HS-5 (cell line): ENCODE data around the gene FEV.

Experiments
- DNase-seq: peaks from one replicate; pipeline ENCODE4 v3.0.0-alpha.2; 2012; ENCODE audit warnings: low read depth

The FEV gene

DNA sequence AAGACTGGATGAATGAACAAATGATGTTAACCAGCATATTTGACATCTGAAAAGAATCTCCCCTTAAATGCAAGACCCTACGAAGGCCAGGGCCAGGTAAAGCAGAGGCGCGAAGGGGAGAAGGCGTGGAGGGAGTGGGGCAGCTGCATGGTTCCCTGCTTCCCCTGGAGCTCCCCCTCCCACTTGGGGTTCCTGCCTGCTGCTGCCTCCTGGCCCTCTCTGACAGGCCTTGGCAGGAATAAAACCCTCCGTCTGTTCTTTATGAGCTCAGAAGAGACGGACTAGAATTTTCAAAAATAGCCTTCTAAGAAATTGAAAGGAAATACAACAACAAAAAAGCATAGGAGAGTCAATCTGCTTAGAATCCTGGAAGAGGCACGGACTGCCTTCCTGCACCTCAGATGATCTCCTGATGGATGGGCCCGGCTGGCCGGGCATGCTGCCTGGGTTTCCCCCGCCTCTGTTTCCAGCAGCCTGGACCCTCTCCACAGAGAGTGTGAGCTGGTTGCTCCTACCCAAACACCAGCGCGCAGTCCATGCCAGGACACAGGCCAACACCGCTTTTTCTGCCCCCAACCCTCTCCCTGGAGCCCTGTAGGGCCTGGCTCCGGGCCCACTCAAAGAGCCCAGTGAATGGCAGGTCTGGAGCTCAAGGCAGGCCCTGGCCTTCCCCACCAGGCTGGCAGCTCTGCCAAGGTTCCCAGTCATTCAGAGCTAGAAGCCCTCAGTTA is 32.4 kb upstream of the FEV start:
- no peak for DNase-seq

DNA sequence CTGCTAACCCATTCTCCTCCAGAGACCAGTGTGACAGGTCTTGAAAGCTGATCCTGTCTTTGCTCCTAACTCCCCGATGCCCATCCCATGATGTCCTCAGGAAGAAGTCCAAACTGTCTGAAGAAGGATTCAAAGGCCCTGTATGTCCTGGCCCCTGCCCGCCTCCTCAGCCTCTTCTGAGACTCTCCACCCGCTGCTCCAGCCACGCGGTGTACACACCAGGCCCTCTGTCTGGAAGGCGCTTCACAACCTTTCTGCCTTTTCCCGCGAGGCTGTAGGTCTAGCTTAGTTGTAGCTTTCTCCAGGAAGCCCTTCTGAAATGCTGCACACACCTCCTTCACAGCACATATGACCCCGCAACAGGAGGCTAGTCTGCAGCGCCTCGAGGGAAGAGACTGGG is 31.7 kb upstream of the FEV start:
- no peak for DNase-seq

DNA sequence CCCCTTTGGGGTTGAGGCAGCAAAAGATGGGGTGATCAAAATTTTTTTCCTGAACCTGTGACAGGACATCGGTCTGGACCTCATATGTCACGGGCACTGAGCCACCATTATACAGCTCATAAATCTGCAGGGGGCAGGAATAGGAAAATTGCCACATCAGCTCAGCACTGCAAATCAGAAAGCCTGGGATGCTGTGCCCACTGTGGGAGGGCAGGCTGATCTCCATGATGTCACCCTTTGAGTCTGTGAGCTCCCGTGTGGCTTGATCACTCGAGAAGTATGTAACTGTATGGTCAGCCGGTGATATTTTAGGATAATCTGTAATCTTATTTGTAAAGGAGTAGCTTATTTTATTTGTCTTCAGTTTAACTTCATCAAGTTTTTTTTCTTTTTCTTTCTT is 25.9 kb upstream of the FEV start:
- no peak for DNase-seq

DNA sequence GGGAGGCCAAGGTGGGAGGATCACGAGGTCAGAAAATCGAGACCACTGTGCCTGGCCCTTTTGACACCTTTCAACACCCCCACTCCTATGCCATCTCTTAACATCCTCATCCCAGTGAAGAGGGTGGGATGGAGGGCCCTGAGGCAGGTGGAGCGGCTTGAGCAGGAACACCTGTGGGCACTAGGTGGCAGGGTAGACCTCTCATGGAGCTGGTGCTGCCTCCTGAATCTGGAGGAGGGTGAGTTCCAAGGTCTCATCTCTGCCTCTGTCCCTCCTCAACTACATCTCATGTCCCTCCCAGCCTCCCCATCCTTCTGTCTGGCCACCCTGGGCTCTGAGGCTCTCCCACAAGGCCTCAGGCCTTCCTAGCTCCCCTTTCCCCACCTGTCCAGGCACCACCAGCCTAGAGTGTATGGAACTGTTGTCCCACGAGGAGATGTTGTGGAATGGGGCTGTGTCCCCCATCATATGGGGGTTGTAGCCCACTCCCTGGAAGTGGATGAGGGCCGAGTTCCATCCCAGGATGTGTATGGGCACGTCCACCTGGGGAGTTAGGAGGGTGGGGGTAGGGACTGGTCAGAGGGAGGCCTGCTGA is 25.3 kb upstream of the FEV start:
- DNase-seq: no peak

DNA sequence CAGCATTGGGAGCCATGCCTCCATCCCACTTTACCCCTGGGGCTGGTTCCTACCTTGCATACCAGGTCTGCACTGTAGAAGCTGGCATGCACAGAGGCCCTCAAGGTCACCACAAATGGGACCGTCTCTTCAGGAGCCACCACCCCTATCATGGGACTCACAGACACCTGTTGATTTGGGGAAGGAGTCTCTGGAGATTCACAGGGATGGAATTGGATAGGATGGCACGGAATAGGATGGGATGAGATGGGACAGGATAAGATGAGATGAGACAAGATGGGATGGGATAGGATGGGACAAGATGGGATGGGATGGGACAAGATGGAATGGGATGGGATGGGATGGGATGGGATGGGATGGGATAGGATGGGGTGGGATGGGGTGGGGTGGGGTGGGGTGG is 24.3 kb upstream of the FEV start:
- no peak for DNase-seq

DNA sequence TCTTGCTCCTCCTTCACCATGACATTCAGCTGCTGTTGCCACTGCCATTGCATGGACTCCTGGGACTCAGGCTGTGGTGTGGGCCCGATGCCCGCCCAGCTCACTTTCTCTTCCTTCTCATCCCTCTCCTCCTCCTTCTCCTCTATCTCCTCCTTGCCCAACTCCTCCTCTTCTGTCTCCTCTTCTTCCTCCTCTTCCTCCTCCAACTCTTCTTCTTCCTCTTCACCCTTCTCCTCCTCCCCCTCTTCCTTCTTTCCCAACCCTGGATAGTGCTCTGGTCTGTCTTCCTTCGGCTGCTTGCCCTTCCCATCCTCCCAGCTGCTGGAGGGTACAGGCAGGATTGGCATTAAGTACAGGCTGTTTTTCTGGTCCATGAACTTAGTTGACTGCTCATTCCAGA is 19.0 kb upstream of the FEV start:
- DNase-seq: no peak

DNA sequence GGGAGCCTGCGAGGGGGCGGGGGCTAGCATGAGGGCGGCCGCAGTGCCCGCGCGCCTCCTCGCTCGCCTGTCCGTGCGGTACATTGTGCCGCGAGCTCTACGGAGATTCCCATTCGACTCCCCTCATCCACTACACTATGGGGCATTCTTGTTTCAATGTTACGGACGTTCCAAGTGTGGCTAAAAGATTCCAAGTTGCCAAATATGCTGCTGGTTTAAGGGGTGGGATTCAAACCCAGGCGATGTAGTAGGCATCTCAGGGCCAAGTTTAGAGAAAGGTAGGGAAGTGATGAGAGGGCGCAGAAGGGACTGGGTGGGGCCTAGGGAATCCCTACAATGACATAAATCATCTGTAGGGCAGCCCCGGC is 18.3 kb upstream of the FEV start:
- no peak for DNase-seq

DNA sequence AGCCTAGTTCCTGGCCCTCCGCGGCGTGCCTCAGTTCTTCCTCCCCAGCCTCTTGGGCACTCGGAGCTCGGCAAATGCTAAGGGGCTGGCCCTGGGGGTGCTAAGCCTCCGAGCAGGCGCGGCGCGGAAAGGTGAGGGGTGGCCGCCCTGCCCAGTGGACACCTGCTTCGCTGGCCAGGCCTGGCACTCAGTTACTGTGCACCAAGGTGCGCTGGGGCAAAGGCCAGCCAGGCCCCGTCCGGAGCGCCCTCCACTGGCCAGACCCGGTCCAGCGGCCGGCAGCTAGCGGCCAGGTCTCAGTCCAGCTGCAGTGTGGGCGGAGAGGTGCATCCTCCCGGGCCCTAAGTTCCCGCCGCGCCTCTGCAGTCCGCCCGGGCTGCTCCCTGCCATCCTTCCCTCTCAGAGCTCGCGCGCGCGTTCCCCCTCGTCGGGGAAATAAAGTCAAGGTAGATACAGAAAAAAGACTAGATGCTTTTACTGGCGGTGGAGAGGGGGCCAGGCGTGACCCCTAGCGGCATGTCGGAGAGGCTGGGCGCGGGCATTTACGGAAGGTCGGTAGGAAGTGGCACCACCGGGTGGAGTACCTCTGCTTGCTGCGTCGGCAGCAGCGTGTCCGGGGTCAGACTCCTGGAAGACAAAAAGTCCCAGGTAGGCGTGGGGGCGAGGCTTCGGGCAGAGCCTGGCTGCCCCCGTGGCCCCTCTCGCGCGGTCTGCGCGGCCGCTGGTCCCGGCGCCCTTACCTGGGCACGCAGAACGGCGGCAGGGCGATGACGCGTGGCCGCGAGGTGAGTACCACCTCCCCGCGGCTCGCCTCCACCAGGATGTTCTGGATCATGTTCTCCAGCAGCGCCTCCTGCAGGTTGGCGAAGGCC is 17.6 kb upstream of the FEV start:
- DNase-seq: no peak

DNA sequence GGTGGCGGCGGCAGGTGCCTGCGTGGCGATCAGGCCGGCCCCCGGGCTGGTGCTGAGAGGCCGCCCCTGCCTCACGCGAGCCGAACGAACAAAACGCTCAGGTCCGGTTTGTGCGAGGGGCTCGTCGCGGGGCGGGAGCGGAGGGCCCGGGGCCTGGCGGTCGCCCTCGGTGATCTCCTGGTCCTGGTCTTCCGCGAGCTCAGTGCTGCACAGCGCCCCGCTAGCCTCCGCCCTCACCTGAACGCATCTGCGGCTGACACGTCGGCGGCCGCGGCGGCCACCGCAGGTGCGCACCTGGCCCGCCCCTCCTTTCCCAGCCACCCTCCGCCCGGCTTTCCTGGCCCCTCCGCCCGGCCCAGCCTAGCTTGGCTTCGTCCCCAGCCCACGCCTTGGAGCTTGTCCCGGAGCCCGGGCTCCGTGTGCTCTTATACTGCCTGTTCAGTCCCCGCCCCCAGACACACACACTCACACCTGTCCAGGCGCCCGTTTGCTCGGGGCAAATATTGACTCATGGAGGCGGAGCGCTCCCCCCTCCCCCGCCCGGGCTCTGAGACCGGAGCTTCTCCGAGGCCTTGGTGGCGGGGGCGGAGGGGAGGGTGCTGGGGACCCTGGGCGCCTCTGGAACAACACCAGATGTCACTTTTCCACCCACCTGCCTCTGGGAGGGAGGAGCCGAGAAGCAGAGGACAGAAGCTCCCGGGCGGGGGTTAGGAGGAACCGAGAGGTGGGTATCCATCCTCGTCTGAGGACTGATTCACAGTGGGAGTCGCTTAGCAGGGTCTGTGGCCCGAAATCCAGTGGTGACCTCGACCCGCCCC is 16.8 kb upstream of the FEV start:
- no peak for DNase-seq

DNA sequence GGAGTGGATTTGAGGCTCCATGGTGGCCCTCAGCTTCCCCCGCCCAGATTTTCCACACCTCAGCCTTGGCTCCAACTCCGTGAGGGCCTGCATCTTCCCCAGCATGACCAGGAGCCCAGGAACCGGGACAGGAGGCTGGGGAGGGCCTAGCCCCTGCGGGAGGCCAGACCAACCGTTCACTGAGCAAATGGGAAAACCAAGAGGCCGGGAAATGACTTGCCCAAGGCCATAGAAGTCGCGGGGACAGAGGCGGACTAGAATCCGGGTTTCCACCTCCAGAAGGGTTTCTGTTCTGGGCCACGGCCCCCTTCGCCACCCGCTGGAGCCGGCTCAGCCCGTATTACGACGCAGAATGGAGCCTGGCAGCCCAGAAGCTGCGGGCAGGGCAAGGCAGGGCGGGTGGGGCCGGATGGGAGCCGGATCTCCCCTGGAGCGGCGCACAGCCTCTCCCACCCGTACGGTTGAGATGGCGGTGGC is 16.2 kb upstream of the FEV start:
- DNase-seq: no peak

DNA sequence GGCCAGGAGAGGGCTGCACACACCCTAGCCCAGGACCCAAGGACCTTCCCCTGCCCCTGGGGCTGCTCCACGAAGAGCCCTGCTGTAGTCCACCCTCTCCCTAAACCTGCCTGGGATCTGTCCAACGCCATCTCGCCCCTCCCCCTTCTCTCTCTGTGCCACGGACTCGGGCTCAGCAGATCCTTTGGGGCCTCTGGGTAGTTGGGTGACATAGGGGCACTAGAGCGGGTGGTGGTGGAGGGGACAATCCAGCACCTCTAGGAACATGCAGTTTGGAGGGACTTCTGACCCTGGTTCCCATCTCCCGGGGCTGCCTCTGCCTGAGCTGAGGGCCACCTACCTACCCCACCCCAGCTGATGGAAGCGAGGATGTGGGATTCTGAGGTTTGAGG is 15.6 kb upstream of the FEV start:
- DNase-seq: no peak

DNA sequence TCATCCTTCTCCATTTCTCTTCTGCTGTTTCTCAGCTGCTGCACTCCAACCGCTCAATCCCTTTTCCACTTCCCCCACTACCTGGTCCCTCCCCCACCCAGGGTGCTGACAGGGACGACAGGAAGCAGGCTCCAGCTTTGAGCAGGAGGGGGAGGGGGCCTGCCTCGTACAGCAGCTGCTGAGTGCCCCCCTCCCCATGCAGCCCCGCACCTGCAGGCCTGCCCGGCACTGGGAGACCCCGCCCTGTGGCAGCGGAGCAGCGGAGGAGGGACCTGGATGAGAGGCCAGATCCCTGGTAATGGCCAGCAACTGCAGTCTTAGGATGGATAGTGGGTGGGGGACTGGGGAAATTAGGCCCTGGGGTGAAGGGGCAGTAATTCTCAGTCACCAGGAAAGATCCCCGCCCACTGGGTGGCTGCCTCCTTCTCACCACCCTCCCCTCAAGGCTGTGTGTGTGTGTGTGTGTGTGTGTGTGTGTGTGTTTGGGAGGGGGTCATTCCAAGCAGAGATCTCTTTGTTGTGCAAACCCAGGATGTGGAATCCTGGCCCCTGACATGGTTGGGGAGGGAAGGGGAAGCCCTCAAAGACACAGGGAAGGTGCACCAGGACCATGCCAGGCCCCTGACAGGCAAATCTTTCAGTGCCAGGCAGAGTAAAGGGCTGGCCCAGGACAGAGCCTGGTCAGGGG is 15.0 kb upstream of the FEV start:
- DNase-seq: no peak

DNA sequence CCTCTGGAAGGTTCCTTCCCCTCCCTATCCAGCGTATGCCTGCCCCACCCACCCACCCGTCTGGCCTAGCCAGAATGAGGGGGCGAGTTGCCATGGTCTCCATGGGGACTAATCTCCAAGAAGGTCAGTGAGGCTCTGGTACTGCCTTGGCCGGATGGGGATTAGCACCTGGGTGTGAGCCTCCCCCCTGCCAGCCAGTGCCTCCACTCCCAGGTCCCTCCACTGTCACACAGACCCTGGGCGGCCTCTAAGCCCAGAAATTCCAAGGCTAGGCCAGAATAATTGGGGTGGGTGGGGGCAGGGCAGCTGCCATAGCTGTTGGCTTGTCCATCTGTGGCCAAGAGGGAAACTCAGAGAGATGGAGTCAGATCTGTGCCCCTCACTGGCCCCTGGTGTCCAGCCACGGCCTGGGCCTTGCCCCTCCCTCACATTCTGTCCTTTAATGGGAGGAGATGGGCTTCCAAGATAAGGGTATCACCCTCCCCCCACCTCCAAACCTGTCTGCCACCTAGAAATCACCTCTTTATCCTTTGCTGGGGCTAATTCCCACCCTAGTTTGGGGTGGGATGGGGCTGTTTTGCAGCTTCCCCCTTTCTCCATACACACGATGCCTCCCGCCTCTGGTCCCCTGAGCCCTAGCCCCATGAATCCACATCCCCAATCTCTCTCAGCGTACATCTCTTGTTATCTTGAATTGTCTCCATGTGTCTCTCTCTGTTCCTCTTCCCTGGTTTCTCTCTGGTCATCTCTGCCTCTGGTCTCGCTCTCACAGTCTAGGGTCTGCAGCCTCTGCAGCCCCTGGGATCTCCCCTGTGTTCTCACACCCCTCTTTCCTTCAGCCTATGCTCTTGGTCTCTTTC is 14.3 kb upstream of the FEV start:
- DNase-seq: no peak

DNA sequence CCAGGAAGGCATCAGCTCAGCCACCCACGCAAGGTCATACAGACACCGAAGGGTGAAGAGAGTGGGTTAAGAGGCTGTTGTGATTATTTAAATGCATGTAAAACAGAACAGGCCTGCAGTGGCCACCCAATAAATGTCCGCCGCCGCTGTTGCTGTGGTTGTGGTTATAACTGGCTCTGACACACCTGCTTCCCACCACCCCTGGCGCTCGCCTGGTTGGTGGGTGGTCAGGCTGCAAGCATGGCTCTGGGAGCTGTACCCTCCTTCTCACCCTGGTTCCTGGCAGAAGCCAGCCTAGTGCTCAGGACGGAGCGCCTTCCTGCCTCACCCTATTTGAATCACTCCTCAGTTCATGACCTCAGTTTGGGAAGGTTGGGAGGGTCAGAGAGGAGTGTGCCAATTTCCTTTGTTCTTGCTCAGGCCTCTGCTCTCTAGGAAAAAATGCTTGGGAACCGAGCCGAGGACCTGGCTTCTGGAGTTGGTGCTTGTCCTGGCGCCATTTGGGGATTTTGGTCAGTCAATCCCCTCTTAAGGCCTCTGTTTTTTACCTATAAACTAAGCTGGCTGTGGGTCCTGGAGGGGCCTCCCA is 13.5 kb upstream of the FEV start:
- DNase-seq: no peak

DNA sequence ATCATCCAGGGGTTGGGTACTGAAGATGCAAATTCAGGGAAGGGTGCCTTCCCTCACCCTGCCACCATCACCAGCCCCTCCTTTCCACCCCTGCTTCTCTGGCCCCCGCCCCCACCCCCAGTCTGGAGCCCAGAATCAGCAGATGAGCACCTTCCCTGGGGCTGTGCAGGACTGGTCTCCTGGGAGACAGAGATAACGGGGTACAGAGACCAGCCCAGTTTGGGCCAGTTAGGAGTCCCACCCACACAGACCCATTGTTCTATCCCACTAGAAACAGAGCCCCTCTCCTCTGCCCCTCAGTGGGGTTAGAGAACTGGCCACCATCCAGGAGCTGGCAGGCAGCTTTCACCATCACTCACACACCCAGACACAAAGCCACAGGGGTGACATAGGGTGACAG is 12.7 kb upstream of the FEV start:
- no peak for DNase-seq

DNA sequence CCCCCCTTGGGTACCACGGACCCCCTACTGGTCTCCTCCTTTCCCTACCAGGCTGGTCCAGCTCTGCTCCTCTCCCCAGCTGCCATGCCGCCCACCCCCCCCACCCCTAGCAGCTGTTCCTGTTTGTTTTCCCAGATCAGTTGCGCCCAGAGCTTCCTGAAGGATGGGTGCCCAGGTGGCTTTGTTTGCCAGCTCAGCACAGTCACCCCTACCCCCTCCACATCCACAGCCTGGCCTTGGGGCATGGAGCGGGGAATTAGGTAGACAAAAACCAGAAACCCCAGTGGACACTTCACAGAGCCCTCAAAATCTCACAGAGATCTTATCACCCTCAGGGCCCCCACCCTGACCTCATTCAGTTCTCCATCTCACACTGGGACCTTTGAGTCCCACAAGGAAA is 12.0 kb upstream of the FEV start:
- DNase-seq: no peak

DNA sequence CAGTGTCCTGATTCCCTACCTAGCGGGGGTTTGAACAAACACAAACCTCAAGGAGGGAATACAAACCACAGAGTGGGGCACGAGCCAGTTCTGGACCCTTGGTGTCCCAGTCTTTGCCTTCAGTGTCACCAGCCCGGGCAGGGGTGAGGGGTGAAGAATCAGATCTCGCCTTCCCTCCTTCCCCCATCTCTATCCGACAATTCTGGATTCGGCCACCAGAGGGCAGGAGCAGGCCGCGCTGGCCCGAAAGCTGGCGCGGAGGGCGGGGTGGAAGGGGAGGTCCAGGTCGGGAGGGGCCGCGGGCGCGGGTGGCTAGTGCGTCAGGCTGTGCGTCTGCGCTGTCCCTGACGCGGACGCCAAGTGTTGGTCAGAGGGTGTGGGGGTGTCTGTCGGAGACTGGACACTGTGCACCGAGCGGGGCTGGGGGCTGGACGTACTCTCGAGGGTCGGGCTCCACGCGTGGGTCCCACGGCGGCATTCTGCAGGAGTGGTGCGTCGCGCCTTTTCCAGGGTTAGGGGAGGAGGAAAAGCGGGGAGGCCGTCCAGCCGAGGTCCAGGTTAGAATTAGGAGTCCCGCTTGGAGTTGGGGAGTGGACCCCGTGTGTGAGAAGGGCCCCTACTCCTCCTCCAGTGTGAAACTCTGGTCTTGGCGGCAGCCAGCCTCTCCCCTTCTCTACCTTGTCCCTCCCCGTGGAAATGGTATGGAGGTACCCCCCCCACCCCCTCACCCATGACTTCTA is 11.2 kb upstream of the FEV start:
- DNase-seq: peak; percentile 41

DNA sequence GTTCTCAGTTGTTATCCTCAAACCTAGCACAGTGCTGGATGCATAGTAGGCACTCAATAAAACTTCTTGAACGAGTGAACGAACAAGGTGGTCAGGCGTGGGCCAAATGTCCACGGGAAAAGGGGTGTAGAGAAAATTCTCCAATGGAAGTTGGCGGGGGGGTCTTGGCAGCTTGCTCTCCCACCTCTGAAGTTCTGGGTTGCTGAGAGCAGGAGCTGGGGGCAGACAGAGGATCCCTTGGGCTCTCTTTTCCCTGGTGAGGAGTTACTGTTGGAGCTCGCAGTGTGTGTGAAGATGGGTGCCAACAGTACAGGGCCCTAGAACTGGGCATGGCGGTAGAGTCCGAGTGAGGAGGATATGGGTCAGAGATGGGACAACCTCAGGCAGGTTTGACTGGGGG is 10.6 kb upstream of the FEV start:
- no peak for DNase-seq
